ENCODE data around the gene PCNA. TPM values are rescaled to one million over a fixed set of nuclear protein-coding genes. Genes with fewer than 3 reads are reported as not detected.

Gene PCNA
- total and polyA plus RNA-seq, 7 experiments from 2014 or later = 21.6 to 392 (median 40.9) TPM

GRCh38 chr20:5131502-5131901 is 11.7 kb upstream of the PCNA start:
- Mint-ChIP-seq H3K9me3 (no peaks in the 10 kb centered on the region), H3K27me3 (no peaks in the 10 kb centered on the region), H3K4me3 (peak overlapping the region in 3 of 10 donors; percentile 9 to 24 (median 12)), H3K4me1 (peaks cover 19 to 43% (median 34%) of the 10 kb centered on the region in 7 donors), H3K27ac (peak overlapping the region in 1 of 9 donors; percentile 9), H3K36me3 (peaks cover 0 to 4% (median 3%) of the 10 kb centered on the region in 5 donors)
- CTCF ChIA-PET = interaction anchor here (0.7 to 1.5 kb wide), 4 partner anchors 15 to 62 kb away, joined by 3 to 4 read pairs (median 4); no protein-coding TSS in a partner anchor
- DNase-seq (no peak), ATAC-seq (no peak)
- intact Hi-C loops (cut with micrococcal nuclease) = no loop called here
- no peak overlapping the region for H3K27ac ChIP-seq (ENCODE audit: low read depth, low read length)
- no peaks in the 10 kb centered on the region for H3K36me3 ChIP-seq (ENCODE audit: control insufficient read depth in 2 of 3, insufficient read depth in 3 of 3, low read length in 3 of 3)
- no peak overlapping the region for H3K4me3 ChIP-seq (ENCODE audit: low read length)
- POLR2A ChIA-PET = interaction anchor here (2.3 kb wide), 1 partner anchor 12 kb away, joined by 8 read pairs; the partner anchor contains the start of gene PCNA
- no peaks in the 10 kb centered on the region for H3K9me3 ChIP-seq (ENCODE audit: control insufficient read depth in 2 of 3, low read length in 3 of 3)
- H3K4me1 ChIP-seq (ENCODE audit: control insufficient read depth in 2 of 2, insufficient read depth in 2 of 2, low read length in 2 of 2) = peaks cover 12 to 20% of the 10 kb centered on the region in 2 donors
- H3K27me3 ChIP-seq (ENCODE audit: control insufficient read depth in 2 of 2, insufficient read depth in 2 of 2, low read length in 2 of 2) = no peaks in the 10 kb centered on the region

- CTCF ChIA-PET = interaction anchor here (0.7 kb wide), 1 partner anchor 118 kb away, joined by 3 read pairs; no protein-coding TSS in a partner anchor
These were observed 9.1 kb upstream of the PCNA start for GRCh38 chr20:5128886-5129285.

GRCh38 chr20:5127859-5128424 is 8.2 kb upstream of the PCNA start:
- H3K9me3 Mint-ChIP-seq = no peaks in the 10 kb centered on the region
- H3K4me1 Mint-ChIP-seq = peaks cover 15 to 47% (median 38%) of the 10 kb centered on the region in 7 donors
- H3K4me3 Mint-ChIP-seq = peak overlapping the region; percentile 84 to 96 (median 93)
- peaks cover 0 to 2% (median 0%) of the 10 kb centered on the region in 5 donors for H3K36me3 Mint-ChIP-seq
- POLR2A ChIA-PET = interaction anchor here (1.2 to 2.2 kb wide), 4 partner anchors 7 to 314 kb away, joined by 4 to 15 read pairs (median 6); no protein-coding TSS in a partner anchor
- CTCF ChIA-PET = interaction anchor here (1.6 to 3.7 kb wide), 3 partner anchors 12 to 78 kb away, joined by 6 to 60 read pairs (median 13); no protein-coding TSS in a partner anchor
- Histone ChIP-seq H3K36me3 (ENCODE audit: control insufficient read depth in 2 of 3, insufficient read depth in 3 of 3, low read length in 3 of 3) (no peaks in the 10 kb centered on the region), H3K27ac (ENCODE audit: low read depth, low read length) (peak overlapping the region; percentile 99), H3K9me3 (ENCODE audit: control insufficient read depth in 2 of 3, low read length in 3 of 3) (no peaks in the 10 kb centered on the region), H3K4me3 (ENCODE audit: low read length) (peak overlapping the region; percentile 64), H3K4me1 (ENCODE audit: control insufficient read depth in 2 of 2, insufficient read depth in 2 of 2, low read length in 2 of 2) (peaks cover 19 to 27% of the 10 kb centered on the region in 2 donors), H3K27me3 (ENCODE audit: control insufficient read depth in 2 of 2, insufficient read depth in 2 of 2, low read length in 2 of 2) (no peaks in the 10 kb centered on the region)
- peak overlapping the region; percentile 85 to 99 (median 92) for H3K27ac Mint-ChIP-seq
- ATAC-seq (no peak), DNase-seq (no peak)
- intact Hi-C loops (cut with micrococcal nuclease) = loop anchor here (1.0 to 10.0 kb wide), 9 partner anchors 9 to 1363 kb away; partner anchors contain the start of genes MCM8 (in 2 of the 2), PCNA (in 2 of the 2), TRMT6 (in 2 of the 2) and ADISSP (in 1 of the 2)
- no peaks in the 10 kb centered on the region for H3K27me3 Mint-ChIP-seq

More at GRCh38 chr20:5128886-5129285, 9.1 kb upstream of the PCNA start:
- no peak for DNase-seq
- Mint-ChIP-seq H3K27ac (peak overlapping the region; percentile 85 to 99 (median 92)), H3K4me3 (peak overlapping the region in 8 of 10 donors; percentile 25 to 94 (median 88)), H3K36me3 (no peaks in the 10 kb centered on the region), H3K9me3 (no peaks in the 10 kb centered on the region), H3K4me1 (peaks cover 13 to 45% (median 41%) of the 10 kb centered on the region in 7 donors), H3K27me3 (no peaks in the 10 kb centered on the region)
- Histone ChIP-seq H3K27me3 (ENCODE audit: control insufficient read depth in 2 of 2, insufficient read depth in 2 of 2, low read length in 2 of 2) (no peaks in the 10 kb centered on the region), H3K4me1 (ENCODE audit: control insufficient read depth in 2 of 2, insufficient read depth in 2 of 2, low read length in 2 of 2) (peaks cover 19 to 27% of the 10 kb centered on the region in 2 donors), H3K4me3 (ENCODE audit: low read length) (no peak overlapping the region), H3K9me3 (ENCODE audit: control insufficient read depth in 2 of 3, low read length in 3 of 3) (no peaks in the 10 kb centered on the region), H3K36me3 (ENCODE audit: control insufficient read depth in 2 of 3, insufficient read depth in 3 of 3, low read length in 3 of 3) (no peaks in the 10 kb centered on the region), H3K27ac (ENCODE audit: low read depth, low read length) (no peak overlapping the region)
- intact Hi-C loops (cut with micrococcal nuclease) = loop anchor here (5.0 to 10.0 kb wide), 6 partner anchors 466 to 1364 kb away; partner anchors contain the start of genes MCM8 (in 2 of the 2), TRMT6 (in 2 of the 2), ADISSP (in 1 of the 2) and CDC25B (in 1 of the 2)
- ATAC-seq = no peak
- POLR2A ChIA-PET = interaction anchor here (1.2 kb wide), 1 partner anchor 315 kb away, joined by 4 read pairs; no protein-coding TSS in a partner anchor

DNA sequence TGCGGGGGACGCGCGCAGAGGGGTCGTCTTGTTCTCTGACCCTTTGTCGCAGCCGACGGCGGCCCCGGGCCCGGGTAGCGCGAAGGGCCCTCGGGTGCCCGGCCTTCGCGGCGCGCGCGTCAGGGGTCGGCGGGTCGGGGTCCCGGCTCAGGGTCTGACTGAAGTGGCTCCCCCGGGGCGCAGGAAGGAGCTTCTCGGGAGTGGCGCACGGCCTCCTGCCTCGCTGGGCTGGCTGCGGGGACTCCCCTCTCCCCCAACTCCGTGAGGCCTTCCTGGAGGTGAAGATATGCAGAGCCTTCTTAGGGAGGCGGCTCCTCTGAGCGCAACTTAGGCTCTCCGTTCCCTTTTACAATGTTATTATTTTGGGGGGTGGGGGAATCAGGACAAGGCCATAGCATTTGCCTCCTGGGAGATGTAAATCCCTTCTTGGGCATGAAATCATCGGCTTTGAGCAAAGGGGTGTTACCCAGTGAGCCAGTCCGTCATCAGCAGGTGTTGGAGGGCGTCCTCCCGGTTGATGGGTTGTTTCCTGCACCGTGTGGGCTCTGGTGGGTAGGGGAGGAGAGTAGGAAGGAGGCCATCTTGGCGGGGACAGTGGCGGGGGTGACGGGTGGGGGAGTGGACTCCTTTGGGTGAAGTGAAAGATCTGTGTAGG is 7.6 kb upstream of the PCNA start:
- Mint-ChIP-seq H3K36me3 (peaks cover 0 to 3% (median 0%) of the 10 kb centered on the region in 5 donors), H3K27me3 (no peaks in the 10 kb centered on the region), H3K27ac (peak overlapping the region; percentile 85 to 99 (median 94)), H3K4me3 (peak overlapping the region; percentile 87 to 96 (median 93)), H3K9me3 (no peaks in the 10 kb centered on the region), H3K4me1 (peaks cover 15 to 54% (median 42%) of the 10 kb centered on the region in 7 donors)
- DNase-seq = peak; percentile 23 to 84 (median 67)
- H3K4me1 ChIP-seq (ENCODE audit: control insufficient read depth in 2 of 2, insufficient read depth in 2 of 2, low read length in 2 of 2) = peaks cover 19 to 27% of the 10 kb centered on the region in 2 donors
- intact Hi-C loops (cut with micrococcal nuclease) = loop anchor here (1.0 to 10.0 kb wide), 9 partner anchors 8 to 1363 kb away; partner anchors contain the start of genes MCM8 (in 2 of the 2), PCNA (in 2 of the 2), TRMT6 (in 2 of the 2) and ADISSP (in 1 of the 2)
- H3K9me3 ChIP-seq (ENCODE audit: control insufficient read depth in 2 of 3, low read length in 3 of 3) = no peaks in the 10 kb centered on the region
- peak; percentile 39 for ATAC-seq
- peak overlapping the region; percentile 64 for H3K4me3 ChIP-seq (ENCODE audit: low read length)
- ChIA-PET POLR2A (interaction anchor here (0.6 to 2.2 kb wide), 9 partner anchors 8 to 1113 kb away, joined by 3 to 15 read pairs (median 5); no protein-coding TSS in a partner anchor), CTCF (interaction anchor here (1.4 to 3.7 kb wide), 4 partner anchors 11 to 78 kb away, joined by 5 to 60 read pairs (median 10); no protein-coding TSS in a partner anchor)
- no peaks in the 10 kb centered on the region for H3K36me3 ChIP-seq (ENCODE audit: control insufficient read depth in 2 of 3, insufficient read depth in 3 of 3, low read length in 3 of 3)
- H3K27ac ChIP-seq (ENCODE audit: low read depth, low read length) = peak overlapping the region; percentile 99
- no peaks in the 10 kb centered on the region for H3K27me3 ChIP-seq (ENCODE audit: control insufficient read depth in 2 of 2, insufficient read depth in 2 of 2, low read length in 2 of 2)

- H3K27ac Mint-ChIP-seq = peak within 1 kb of the TSS; percentile 85 to 99 (median 94)
- POLR2A ChIA-PET = interaction anchor here (0.6 to 2.2 kb wide), 13 partner anchors 9 to 1112 kb away, joined by 3 to 15 read pairs (median 5); no protein-coding TSS in a partner anchor
- H3K4me3 Mint-ChIP-seq = peak within 1 kb of the TSS; percentile 87 to 96 (median 93)
- peak; percentile 99 for DNase-seq
- H3K9me3 Mint-ChIP-seq = no peaks in the 10 kb centered on the region
- H3K4me1 ChIP-seq (ENCODE audit: control insufficient read depth in 2 of 2, insufficient read depth in 2 of 2, low read length in 2 of 2) = peaks cover 19 to 27% of the 10 kb centered on the region in 2 donors
- peaks cover 15 to 58% (median 41%) of the 10 kb centered on the region in 7 donors for H3K4me1 Mint-ChIP-seq
- H3K4me3 ChIP-seq (ENCODE audit: low read length) = peak within 1 kb of the TSS; percentile 64
- no peaks in the 10 kb centered on the region for H3K27me3 Mint-ChIP-seq
- intact Hi-C loops (cut with micrococcal nuclease) = loop anchor here (1.0 to 10.0 kb wide), 11 partner anchors 7 to 1362 kb away; partner anchors contain the start of genes MCM8 (in 2 of the 2), PCNA (in 2 of the 2), TRMT6 (in 2 of the 2) and ADISSP (in 1 of the 2)
- H3K36me3 ChIP-seq (ENCODE audit: control insufficient read depth in 2 of 3, insufficient read depth in 3 of 3, low read length in 3 of 3) = no peaks in the 10 kb centered on the region
- H3K27ac ChIP-seq (ENCODE audit: low read depth, low read length) = peak within 1 kb of the TSS; percentile 99
- H3K27me3 ChIP-seq (ENCODE audit: control insufficient read depth in 2 of 2, insufficient read depth in 2 of 2, low read length in 2 of 2) = no peaks in the 10 kb centered on the region
- CTCF ChIA-PET = interaction anchor here (0.6 to 3.7 kb wide), 11 partner anchors 11 to 411 kb away, joined by 3 to 60 read pairs (median 5); no protein-coding TSS in a partner anchor
- no peaks in the 10 kb centered on the region for H3K9me3 ChIP-seq (ENCODE audit: control insufficient read depth in 2 of 3, low read length in 3 of 3)
- H3K36me3 Mint-ChIP-seq = peaks cover 0 to 3% (median 0%) of the 10 kb centered on the region in 5 donors
- peak; percentile 93 for ATAC-seq
These were observed 6.9 kb upstream of the PCNA start, which contains the start of gene CDS2 for GRCh38 chr20:5126512-5127203. Gene CDS2 (plus strand): TSS chr20:5127008. CDS start chr20:5127093, 85 bp downstream.

Measured in naive thymus-derived CD4-positive, alpha-beta T cell (primary cell).